ENCODE measurements around the gene SND1.
"Not testable (repeated sequence)": the region's sequence is repeated elsewhere in the genome, so short reads cannot be mapped to it uniquely, and the experiment has no call there.

Gene SND1

GRCh38 chr7:127943541-127944521, 291.8 kb downstream of the SND1 start:
- DNase-seq, result peak; percentile 55

GRCh38 chr7:127946111-127946510, 294.1 kb downstream of the SND1 start:
- DNase-seq, result no peak

GRCh38 chr7:127946847-127947246, 294.9 kb downstream of the SND1 start:
- DNase-seq, result peak; percentile 47

GRCh38 chr7:127948312-127948711, 296.3 kb downstream of the SND1 start:
- no peak for DNase-seq

- DNase-seq, result no peak
These were observed 296.9 kb downstream of the SND1 start for GRCh38 chr7:127948930-127949329.

- peak; percentile 20 for DNase-seq
These were observed 297.8 kb downstream of the SND1 start for GRCh38 chr7:127949769-127950222.

GRCh38 chr7:127950233-127950935, 298.4 kb downstream of the SND1 start:
- no peak for DNase-seq

- DNase-seq, result no peak
These were observed 301.7 kb downstream of the SND1 start for GRCh38 chr7:127953423-127954356.

- no peak for DNase-seq
These were observed 302.4 kb downstream of the SND1 start for GRCh38 chr7:127954357-127954748.

GRCh38 chr7:127955051-127955531, 303.1 kb downstream of the SND1 start:
- DNase-seq, result no peak

- DNase-seq, result no peak
These were observed 305.9 kb downstream of the SND1 start for GRCh38 chr7:127957886-127958285.

- no peak for DNase-seq
These were observed 307.8 kb downstream of the SND1 start for GRCh38 chr7:127959770-127960169.

GRCh38 chr7:127961786-127962453, 309.9 kb downstream of the SND1 start:
- DNase-seq, result no peak

GRCh38 chr7:127962589-127963361, 310.8 kb downstream of the SND1 start:
- DNase-seq, result no peak

- not testable (repeated sequence) for DNase-seq
These were observed 311.9 kb downstream of the SND1 start for GRCh38 chr7:127963850-127964249.

GRCh38 chr7:127967281-127967680, 315.3 kb downstream of the SND1 start:
- no peak for DNase-seq

- DNase-seq, result no peak
These were observed 316.6 kb downstream of the SND1 start for GRCh38 chr7:127968547-127968946.

GRCh38 chr7:127973832-127974231, 321.8 kb downstream of the SND1 start:
- peak; percentile 17 for DNase-seq

- DNase-seq, result no peak
These were observed 322.5 kb downstream of the SND1 start for GRCh38 chr7:127974446-127975035.

- no peak for DNase-seq
These were observed 324.2 kb downstream of the SND1 start for GRCh38 chr7:127976056-127976737.
